Psoas muscle (tissue), 8 donors: ENCODE measurements around the gene AHNAK. TPM values are rescaled to one million over a fixed set of nuclear protein-coding genes. Genes with fewer than 3 reads are reported as not detected.

ENCODE experiments used
- ATAC-seq, 4 donors: fragments of 200-7000 bp; cut with Tn5 transposase; one replicate each; pipeline ENCODE4 v1.9.1; 2020; ENCODE audit warnings: moderate library complexity in 3 of 4, mild to moderate bottlenecking in 2 of 4
- DNase-seq, 2 donors: peaks; one replicate each; pipeline ENCODE4 v3.0.0-alpha.2; 2020
- H3K27ac ChIP-seq: fragments of 200-600 bp; one replicate; pipeline ENCODE4 v1.8.0; 2022
- H3K27me3 ChIP-seq, 3 donors: fragments of 200-600 bp in 1 of 3; one replicate each; pipeline versions ENCODE4 v1.6.1 to v1.8.0; 2013 to 2022; ENCODE audit warnings: low read length in 2 of 3, mild to moderate bottlenecking in 2 of 3, moderate library complexity in 1 of 3; ENCODE audit not compliant: insufficient read depth in 3 of 3
- H3K36me3 ChIP-seq, 2 donors: fragments of 200-600 bp in 1 of 2; one replicate each; pipeline versions ENCODE4 v1.6.1 to v1.8.0; 2013 to 2022; ENCODE audit warnings: low read depth in 1 of 2, mild to moderate bottlenecking in 1 of 2, moderate library complexity in 1 of 2; ENCODE audit not compliant: insufficient read depth in 1 of 2
- H3K4me1 ChIP-seq: fragments of 200-600 bp; one replicate; pipeline ENCODE4 v1.8.0; 2022
- H3K4me3 ChIP-seq: fragments of 200-600 bp; one replicate; pipeline ENCODE4 v1.8.0; 2022; ENCODE audit warnings: mild to moderate bottlenecking
- H3K9me3 ChIP-seq: fragments of 200-600 bp; one replicate; pipeline ENCODE4 v1.8.0; 2022
- CTCF ChIP-seq: fragments of 200-600 bp; IDR thresholded peaks from one replicate; pipeline ENCODE4 v1.8.0; 2022; ENCODE audit warnings: antibody characterized with exemption
- WGBS, 3 donors: extraction: QIAGEN DNeasy Blood & Tissue Kit; methylation state at CpG; one replicate each; pipeline versions ENCODE4 v1.1.6 to v1.1.7; 2013; 5-methylcytosine and 5-hydroxymethylcytosine counted together
- intact Hi-C, 2 donors: fragments of 100-400 bp; cut with DNase I; formaldehyde crosslinking; loops; one replicate each; pipeline versions ENCODE4 v1.11.0 to v1.14.2; 2022
- polyA plus RNA-seq, 3 donors: library from polyadenylated mRNA; stranded (reverse); fragments of 200-250 nt; gene quantifications; one replicate each; pipeline ENCODE4 v1.2.3, GENCODE V29; 2013
- total RNA-seq, 4 donors: library from RNA; stranded (reverse); fragmentation: NEBNext Ultra II Directional in 2 of 4; extraction: Animal tissue kit (Norgen Biotek cat#: 25700) in 2 of 4; gene quantifications; one replicate each; pipeline versions ENCODE4 v1.2.1 to v1.2.4, GENCODE V29; 2021 to 2023
- donor health status: healthy with polysubstance abuse.
- donor health status: DM: no; HTN: no; CAD: no; lungs with moderate emphysema.
- donor health status: Bipolar disorder and iron deficiency.
- donor health status: healthy.
- donor health status: DM: yes; HTN: yes; CAD: no.
- donor health status: DM: no; HTN: no; CAD: no.
- donor health status: DM: no; HTN: no; CAD: no.
- donor health status: DM: yes; HTN: yes; CAD: no.

AHNAK gene
- total and polyA plus RNA-seq, 7 donors, result 93.5 to 679 (median 376) TPM

DNA sequence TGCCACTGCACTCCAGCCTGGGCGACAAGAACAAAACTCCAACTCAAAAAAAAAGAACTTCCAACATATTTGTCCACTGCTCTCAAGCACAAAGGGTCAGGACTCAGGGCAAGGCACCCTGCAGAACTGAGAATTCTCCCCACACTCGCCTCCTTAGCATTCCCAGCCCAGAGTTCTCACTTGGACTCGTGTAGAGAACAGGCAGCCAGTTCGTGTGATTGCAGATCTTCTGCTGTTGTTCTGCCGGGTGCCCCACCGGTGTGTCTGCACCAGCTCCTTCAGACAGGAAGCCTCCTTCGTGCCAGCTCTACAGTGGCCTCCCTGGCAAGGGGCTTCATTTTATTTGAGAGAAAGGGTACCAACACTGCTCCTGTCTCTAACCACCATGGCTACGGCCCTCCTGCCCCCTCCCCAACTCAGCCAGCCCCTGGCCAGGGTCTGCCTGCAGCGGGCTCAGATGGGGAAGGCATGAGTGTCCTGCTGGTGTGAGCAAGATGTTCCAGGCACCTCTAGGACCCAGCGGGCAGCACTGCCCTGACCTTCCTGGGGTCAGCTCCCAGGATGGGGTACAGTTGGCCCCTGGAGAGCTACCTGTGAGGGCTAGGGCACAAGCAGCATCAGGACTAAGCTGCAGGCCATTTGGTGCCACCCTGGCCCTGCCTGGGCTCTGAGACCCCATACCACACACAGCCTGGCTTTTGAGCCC lies 147.3 kb downstream of the AHNAK start:
- TF ChIP-seq CTCF, result no peak
- no peaks in the 10 kb centered on the region for H3K27me3 ChIP-seq
- peak overlapping the region; percentile 23 for H3K27ac ChIP-seq
- ATAC-seq (no peak), DNase-seq (no peak)
- no peaks in the 10 kb centered on the region for H3K36me3 ChIP-seq
- no peak overlapping the region for H3K4me3 ChIP-seq
- intact Hi-C loops, result loop anchor here (5.0 to 10.0 kb wide), 4 partner anchors 143 to 465 kb away; no protein-coding TSS in a partner anchor
- WGBS, 3 donors, result 60 to 69% (median 61%) methylated on average over 10 of the region's 10 CpGs
- H3K9me3 ChIP-seq, result no peaks in the 10 kb centered on the region
- H3K4me1 ChIP-seq, result peaks cover 35% of the 10 kb centered on the region

GRCh38 chr11:62398011-62398994 lies 148.3 kb downstream of the AHNAK start:
- TF ChIP-seq CTCF, result no peak
- peak; percentile 67 to 75 for DNase-seq
- 44 to 54% (median 44%) methylated on average over 22 of the region's 22 CpGs for WGBS, 3 donors
- intact Hi-C loops, result loop anchor here (5.0 to 10.0 kb wide), 4 partner anchors 144 to 466 kb away; no protein-coding TSS in a partner anchor
- H3K4me3 ChIP-seq, result no peak overlapping the region
- H3K36me3 ChIP-seq, result no peaks in the 10 kb centered on the region
- H3K27ac ChIP-seq, result peak overlapping the region; percentile 30
- H3K4me1 ChIP-seq, result peaks cover 35% of the 10 kb centered on the region
- no peaks in the 10 kb centered on the region for H3K27me3 ChIP-seq
- H3K9me3 ChIP-seq, result no peaks in the 10 kb centered on the region
- peak in 1 of 4 donors; percentile 18 for ATAC-seq

DNA sequence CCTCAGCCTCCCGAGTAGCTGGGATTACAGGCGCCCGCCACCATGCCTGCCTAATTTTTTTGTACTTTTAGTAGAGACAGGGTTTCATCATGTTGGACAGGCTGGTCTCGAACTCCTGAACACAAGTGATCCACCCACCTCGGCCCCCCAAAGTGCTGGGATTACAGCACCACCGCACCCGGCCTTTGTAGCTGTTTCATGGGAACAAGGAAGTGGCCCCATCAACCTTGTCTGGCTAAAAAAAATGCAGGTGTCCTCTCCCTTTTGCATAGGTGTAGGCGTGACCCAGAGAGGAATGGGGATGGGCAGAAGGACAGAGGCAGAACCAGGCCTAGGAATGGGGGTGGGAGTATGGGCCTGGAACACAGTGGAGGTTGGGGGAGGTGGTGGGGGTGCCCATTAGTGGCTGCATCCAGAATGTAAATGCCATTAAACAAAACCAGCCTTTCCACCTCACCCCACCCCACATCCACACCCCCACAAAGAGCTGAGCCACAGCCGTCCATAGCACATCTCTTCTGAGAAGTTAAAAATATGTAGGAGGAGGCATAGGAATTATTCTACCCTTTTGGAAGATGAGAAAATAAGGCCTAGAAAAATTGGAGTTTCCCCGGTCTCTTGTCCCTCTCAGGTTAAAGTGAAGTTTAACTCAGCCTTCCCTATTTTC lies 150.6 kb downstream of the AHNAK start:
- WGBS, 3 donors, result 92 to 93% (median 93%) methylated on average over 10 of the region's 10 CpGs
- no peaks in the 10 kb centered on the region for H3K27me3 ChIP-seq
- peaks cover 32% of the 10 kb centered on the region for H3K4me1 ChIP-seq
- no peak overlapping the region for H3K27ac ChIP-seq
- ATAC-seq (no peak), DNase-seq (no peak)
- intact Hi-C loops, result loop anchor here (5.0 to 10.0 kb wide), 4 partner anchors 146 to 469 kb away; no protein-coding TSS in a partner anchor
- no peak overlapping the region for H3K4me3 ChIP-seq
- H3K9me3 ChIP-seq, result no peaks in the 10 kb centered on the region
- TF ChIP-seq CTCF, result no peak
- peaks cover 0 to 12% of the 10 kb centered on the region in 2 donors for H3K36me3 ChIP-seq

GRCh38 chr11:62394825-62395538 lies 151.6 kb downstream of the AHNAK start:
- H3K4me1 ChIP-seq, result peaks cover 22% of the 10 kb centered on the region
- DNase-seq (peak; percentile 76 to 84), ATAC-seq (peak; percentile 85 to 94 (median 86))
- H3K4me3 ChIP-seq, result peak overlapping the region; percentile 50
- H3K36me3 ChIP-seq, result peaks cover 0 to 12% of the 10 kb centered on the region in 2 donors
- no peaks in the 10 kb centered on the region for H3K9me3 ChIP-seq
- peak overlapping the region; percentile 7 for H3K27ac ChIP-seq
- peak; percentile 70 for TF ChIP-seq CTCF
- H3K27me3 ChIP-seq, result no peaks in the 10 kb centered on the region
- intact Hi-C loops, result loop anchor here (5.0 to 10.0 kb wide), 4 partner anchors 147 to 470 kb away; no protein-coding TSS in a partner anchor
- WGBS, 3 donors, result 4 to 11% (median 5%) methylated on average over 14 of the region's 14 CpGs
